ENCODE data around the gene NEXN.

NEXN gene

GRCh38 chr1:77888081-77888780, at the start of gene NEXN:
Gene NEXN, plus strand, starts transcription at chr1:77888624. Its CDS starts 27,483 bp downstream, at chr1:77916107.
- peak within 1 kb of the TSS; percentile 64 to 84 for H3K4me3 ChIP-seq (replicated peaks in 1 of 2; ENCODE audit: low read depth in 2 of 2, low read length in 2 of 2)
- DNase-seq (ENCODE audit: low read depth in 2 of 2) = peak; percentile 78 to 94

GRCh38 chr1:77841574-77841973, 46.9 kb upstream of the NEXN start:
- no peak for TF ChIP-seq CTCF (IDR thresholded peaks at IDR 0.05; ENCODE audit: low read depth, low read length)
- no peak overlapping the region for H3K4me3 ChIP-seq (replicated peaks in 1 of 2; ENCODE audit: low read depth in 2 of 2, low read length in 2 of 2)
- DNase-seq (ENCODE audit: low read depth in 2 of 2) = no peak

More at GRCh38 chr1:77888081-77888780, at the start of gene NEXN:
- no peak for TF ChIP-seq CTCF (IDR thresholded peaks at IDR 0.05; ENCODE audit: low read depth, low read length)

GRCh38 chr1:77845951-77846350, 42.5 kb upstream of the NEXN start:
- H3K4me3 ChIP-seq (replicated peaks in 1 of 2; ENCODE audit: low read depth in 2 of 2, low read length in 2 of 2) = no peak overlapping the region
- no peak for DNase-seq (ENCODE audit: low read depth in 2 of 2)
- TF ChIP-seq CTCF (IDR thresholded peaks at IDR 0.05; ENCODE audit: low read depth, low read length) = no peak

GRCh38 chr1:77846966-77847365, 41.5 kb upstream of the NEXN start:
- TF ChIP-seq CTCF (IDR thresholded peaks at IDR 0.05; ENCODE audit: low read depth, low read length) = no peak
- peak; percentile 35 to 45 for DNase-seq (ENCODE audit: low read depth in 2 of 2)

GRCh38 chr1:77847621-77848080, 40.8 kb upstream of the NEXN start:
- no peak for DNase-seq (ENCODE audit: low read depth in 2 of 2)
- H3K4me3 ChIP-seq (replicated peaks in 1 of 2; ENCODE audit: low read depth in 2 of 2, low read length in 2 of 2) = no peak overlapping the region

More at GRCh38 chr1:77846966-77847365, 41.5 kb upstream of the NEXN start:
- H3K4me3 ChIP-seq (replicated peaks in 1 of 2; ENCODE audit: low read depth in 2 of 2, low read length in 2 of 2) = no peak overlapping the region

GRCh38 chr1:77850082-77850481, 38.3 kb upstream of the NEXN start:
- no peak overlapping the region for H3K4me3 ChIP-seq (replicated peaks in 1 of 2; ENCODE audit: low read depth in 2 of 2, low read length in 2 of 2)
- no peak for TF ChIP-seq CTCF (IDR thresholded peaks at IDR 0.05; ENCODE audit: low read depth, low read length)
- no peak for DNase-seq (ENCODE audit: low read depth in 2 of 2)

More at GRCh38 chr1:77847621-77848080, 40.8 kb upstream of the NEXN start:
- TF ChIP-seq CTCF (IDR thresholded peaks at IDR 0.05; ENCODE audit: low read depth, low read length) = no peak
